Activated CD4-positive, CD25-positive, alpha-beta regulatory T cell treated with anti-CD3 and anti-CD28 coated beads, Interleukin-2, amount 50 U/mL, for 72 hours (primary cell): Measurements from ENCODE around the gene KPNA5.
"Not testable (repeated sequence)": the region's sequence is repeated elsewhere in the genome, so short reads cannot be mapped to it uniquely, and the experiment has no call there.

Source experiments
- DNase-seq: peaks from one replicate; pipeline ENCODE4 v3.0.0; 2021

The KPNA5 gene

DNA sequence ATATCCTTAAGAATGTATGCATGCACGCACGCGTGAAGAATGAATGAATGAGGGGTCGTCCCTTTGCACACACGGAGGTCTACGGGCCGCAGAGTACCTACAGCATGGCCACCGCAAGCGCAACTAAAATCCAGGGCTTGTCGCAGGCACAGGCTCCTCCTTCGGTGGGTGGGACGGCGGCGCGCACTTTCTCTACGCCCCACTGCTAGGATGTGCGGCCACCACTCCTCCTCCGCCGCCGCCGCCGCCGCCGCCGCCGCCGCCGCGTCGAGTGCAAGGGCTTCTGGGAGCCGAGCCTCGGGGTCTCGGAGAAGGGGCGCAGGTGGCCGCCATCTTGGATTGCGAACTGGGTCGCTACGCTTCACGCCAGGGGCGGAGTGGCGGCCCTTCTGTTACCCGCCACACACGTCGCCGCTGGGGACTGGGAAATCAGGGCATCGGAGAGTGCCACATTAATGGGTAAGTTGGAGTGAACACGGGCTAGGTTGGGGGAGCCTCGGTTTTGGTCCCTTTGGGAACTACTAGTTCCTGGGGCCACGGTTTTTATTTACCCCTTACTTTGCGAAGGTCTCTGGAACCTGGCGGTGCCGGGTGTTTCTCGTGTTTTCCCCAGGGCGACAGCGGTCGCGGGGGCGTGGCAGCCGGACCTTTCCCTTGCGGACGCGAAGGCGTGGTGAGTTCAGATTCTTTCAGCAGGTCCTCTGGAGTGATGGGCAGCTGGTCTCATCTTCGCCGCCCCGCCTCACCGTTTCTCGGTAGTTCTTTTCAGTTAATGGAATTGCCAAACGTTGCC lies at the start of gene KPNA5:
Gene KPNA5 (plus strand): TSS at position 332 of the 793 bp plus-strand sequence. CDS start 124 bp downstream, at position 456.
- DNase-seq: peak; percentile 87

DNA sequence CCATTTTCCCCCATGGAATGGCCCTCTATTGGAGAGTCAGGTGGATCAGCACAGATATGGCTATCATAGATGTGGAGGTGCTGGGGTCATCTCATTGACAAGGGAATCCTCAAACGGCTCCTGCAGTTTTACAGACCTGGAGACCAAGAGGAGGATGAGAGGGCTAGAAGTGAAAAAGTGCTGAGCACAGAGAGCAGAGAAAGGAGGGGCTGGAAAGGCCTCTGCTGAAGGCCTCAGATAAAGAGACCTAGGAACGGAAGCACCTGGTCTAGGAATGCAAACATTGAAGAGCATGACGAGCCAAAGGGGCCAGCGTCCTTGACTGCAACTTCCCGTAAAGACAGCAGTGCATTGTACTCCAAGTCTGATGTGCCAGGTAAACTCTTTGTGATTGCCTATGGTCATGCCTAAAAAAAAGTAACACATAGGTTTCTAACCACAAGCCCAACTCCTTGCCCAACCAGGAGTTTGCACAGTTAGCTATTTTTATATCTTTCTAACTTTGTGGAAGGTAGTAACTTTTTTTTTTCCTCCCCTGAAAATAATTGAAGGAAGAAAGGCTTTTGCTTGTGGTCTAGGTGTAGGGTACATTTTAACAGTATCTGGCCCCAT lies 49.5 kb upstream of the KPNA5 start:
- DNase-seq: no peak

DNA sequence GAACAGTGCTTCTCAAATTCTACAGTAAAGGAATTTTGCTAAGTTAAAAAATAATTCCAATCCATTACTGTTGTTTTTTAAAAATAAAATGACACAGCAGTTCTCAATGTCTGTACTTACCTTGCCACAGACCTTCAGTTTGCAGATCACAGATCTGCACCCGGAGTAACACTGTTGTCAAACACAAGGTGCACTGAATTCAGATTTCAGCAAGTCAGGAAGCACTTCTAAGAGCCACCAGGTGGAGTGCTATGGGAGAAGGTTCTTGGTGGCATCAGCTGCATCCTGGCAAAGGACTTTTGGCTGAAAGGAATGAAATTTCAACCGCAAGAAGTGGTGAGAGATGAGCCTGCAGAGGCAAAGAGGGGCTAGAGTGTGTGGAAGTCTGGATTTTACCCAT lies 47.3 kb upstream of the KPNA5 start:
- no peak for DNase-seq

DNA sequence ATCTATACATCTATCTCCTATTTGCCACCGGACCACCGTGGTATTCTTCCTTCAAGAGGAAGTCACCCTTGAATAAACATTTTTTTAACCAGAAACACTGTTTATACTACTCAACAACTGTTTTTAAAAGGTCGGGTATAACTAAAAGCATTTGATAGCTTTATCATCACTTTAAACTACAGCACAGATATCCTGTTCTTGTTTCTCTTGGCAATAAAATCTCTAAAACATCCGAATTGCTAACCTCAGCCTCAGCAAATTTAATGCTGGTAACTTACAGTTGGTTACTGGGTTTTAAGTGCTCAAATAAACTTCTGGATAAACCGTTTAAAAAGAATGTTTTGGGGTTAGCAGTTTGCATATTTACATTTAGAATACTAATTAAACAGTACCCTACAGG lies 32.9 kb upstream of the KPNA5 start:
- no peak for DNase-seq

DNA sequence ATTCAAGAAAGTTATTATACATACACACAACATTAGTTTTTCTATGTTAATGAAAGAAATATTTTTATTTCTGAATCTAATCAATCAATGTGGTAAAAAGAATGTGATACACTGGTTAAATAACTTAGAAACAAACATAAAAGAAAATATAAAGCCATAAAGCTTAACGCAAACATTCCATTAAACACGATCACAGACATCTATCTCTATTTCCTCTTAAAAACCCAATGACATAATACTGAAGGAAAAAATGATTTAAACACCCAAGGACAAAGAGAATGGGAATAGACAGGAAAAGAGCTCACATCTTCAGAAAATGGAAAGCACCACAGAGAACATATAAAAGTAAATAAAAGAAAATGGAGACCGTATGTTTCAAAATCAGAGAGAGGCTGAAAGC lies 31.9 kb upstream of the KPNA5 start:
- no peak for DNase-seq

DNA sequence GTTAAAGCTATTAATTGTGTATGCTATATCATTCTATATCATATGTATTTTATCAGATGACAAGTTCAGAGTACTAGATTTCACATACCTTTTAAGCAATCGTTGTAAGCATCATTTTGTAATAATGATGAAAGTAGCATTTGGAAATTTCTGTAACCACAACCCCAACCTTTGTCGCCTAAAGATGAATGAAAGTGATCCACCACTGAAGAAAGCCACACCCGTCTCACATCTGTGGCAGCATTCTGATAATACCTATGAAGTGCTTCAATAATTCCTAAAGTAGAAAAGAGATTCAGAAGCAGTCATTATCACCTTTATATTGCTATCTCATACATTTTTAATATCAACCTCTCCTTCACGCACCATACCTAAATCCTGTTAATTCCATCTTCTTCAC lies 29.1 kb upstream of the KPNA5 start:
- no peak for DNase-seq

DNA sequence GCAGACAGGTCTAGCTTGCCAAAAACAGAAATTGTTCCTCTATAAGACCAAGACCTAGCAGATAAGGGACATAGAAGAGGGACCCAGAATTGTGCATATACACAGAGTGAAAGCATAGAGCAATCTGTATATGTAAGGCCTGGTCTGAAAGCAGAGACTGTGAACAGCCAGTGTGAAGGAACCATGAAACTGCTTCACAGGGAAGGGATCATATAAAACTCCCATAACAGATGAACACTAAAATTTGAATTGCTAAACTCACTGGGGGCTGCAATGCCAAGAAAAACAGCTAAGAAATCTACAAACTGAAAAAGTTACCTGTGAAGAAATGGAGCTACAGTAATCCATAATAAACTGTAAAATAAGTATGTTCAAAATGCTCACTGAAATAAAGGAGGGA lies 19.4 kb upstream of the KPNA5 start:
- DNase-seq: no peak

DNA sequence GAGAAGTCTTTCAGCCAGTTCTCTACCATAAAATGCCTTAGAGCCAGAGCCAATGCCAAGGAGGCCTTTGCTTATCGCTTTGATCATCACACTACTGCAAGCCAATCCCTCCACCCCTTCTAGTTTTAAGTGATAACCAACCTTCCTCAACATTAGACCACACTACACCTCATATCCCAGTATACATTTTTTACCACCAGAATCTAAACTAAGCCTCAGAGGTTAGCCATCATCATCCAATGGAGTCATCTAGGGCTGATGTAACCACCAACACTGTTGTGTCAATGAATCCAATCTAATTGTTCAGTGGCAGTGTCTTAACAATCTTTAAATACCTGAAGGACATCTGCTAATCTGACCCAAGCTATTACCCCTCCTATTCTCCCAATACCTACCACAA lies 18.8 kb upstream of the KPNA5 start:
- no peak for DNase-seq

DNA sequence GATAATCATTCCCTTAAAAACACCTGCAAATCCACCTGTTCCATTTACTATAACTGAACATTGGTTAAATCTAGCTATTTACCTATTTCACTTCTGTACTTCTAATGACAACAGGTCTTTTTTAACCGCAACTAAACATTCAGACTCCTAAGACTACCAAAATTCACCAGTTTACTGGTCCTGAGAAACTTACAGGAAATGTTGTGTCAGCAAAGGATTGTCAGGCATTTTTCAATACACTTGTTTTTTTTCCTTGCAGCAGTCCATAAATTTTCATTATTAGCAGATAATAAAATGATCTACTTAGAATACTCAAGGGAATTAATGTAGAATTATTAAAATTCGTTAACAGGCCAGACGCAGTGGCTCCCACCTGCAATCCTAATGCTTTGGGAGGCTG lies 17.7 kb upstream of the KPNA5 start:
- DNase-seq: no peak

DNA sequence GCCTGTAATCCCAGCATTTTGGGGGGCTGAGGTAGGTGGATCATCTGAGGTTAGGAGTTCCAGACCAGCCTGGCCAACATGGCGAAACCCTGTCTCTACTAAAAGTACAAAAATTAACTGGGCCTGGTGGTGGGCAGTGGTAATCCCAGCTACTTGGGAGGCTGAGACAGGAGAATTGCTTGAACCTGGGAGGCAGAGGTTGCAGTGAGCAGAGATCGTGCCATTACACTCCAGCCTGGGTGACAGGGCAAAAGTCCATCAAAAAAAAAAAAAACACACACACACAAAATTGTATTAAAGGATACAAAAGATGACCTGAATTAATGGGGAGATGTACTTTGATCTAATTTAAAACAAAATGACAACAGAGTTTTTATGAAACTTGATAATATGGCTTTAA lies 16.8 kb upstream of the KPNA5 start:
- not testable (repeated sequence) for DNase-seq

DNA sequence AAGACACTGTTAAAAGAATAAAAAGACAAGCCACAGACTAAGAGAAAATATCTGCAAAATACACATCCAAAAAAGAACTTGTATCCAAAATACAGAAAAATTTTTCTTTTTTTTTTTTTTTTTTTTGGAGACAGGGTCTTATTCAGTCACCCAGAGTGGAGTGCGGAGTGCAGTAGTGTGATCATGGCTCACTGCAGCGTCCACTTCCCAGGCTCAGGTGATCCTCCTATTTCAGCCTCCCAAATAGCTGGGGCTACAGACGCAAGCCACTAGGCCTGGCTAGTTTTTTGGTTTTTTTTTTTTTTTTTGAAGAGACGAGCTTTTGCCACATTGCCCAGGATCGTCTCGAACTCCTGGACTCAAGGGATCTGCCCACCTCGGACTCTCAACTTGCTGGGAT lies 15.5 kb upstream of the KPNA5 start:
- DNase-seq: no peak

DNA sequence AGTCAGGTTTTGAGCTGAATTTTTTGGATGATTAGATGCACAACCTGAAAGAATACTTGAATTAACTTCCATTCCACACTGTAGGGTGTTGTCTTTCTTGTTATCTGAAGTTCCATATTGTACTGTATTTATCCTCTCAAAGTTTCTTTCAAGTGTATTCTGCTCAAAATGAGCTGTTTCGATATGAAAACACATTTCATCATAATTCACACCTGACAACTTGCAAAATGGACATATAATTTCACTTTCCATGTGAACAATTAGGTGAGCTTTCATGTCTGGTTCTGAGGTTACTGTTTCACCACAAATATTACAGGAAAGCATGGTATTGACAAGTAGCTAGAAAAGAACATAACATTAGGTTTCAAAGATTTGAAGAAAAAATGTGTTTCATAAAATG lies 14.1 kb upstream of the KPNA5 start:
- no peak for DNase-seq

DNA sequence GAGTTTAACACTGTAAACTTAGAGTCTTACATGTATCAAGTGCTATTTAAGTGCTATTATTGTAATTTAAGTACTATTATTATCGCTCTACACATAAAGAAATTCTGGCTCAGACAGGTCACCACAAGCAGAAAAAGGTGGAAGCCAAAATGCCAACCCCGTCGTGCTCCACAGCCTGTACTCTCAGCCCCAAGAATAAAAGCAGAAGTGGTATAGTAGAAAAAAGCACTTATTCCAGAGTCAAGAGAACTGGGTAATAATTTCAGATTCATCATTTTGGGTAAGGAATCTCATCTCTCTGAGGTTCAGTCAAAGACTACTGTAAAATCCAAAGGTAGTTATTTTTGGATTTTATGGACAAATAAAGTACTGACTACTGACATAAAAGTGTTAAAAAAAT lies 13.4 kb upstream of the KPNA5 start:
- no peak for DNase-seq

DNA sequence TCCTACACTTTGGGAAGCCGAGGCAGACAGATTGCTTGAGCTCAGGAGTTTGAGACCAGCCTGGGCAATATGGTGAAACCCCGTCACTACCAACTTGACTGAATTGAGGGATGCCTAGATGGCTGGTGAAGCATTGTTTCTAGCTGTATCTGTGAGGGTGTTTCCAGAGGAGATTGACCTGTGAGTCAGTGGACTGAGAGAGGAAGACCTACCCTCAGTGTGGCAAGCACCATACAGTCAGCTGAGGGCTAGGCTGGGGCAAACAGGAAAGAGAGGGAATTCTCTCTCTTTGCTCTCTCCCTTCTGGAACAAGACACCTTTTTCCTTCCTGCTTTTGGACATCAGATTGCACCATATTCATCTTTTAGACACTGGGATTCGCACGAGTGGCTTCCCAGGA lies 8.7 kb upstream of the KPNA5 start:
- DNase-seq: no peak

DNA sequence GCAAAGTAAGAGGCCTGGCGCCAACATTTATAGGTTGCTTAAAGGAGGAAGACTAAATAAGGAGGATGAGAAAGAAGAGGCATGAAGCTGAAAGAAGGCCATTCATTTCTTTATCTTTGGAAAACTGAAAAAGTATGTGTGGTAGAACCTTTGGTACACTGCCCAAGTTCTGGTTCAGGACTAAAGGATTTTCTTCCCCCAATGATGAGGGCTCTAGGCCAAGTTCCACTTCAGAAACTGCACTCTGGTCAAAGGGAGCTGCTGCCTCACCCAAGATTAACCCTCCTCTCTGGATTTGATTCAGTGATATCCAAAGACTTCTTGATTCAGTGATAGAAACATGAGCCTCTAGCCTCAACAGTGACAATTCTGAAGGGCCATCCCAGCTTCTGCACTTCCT lies 5.0 kb upstream of the KPNA5 start:
- no peak for DNase-seq

DNA sequence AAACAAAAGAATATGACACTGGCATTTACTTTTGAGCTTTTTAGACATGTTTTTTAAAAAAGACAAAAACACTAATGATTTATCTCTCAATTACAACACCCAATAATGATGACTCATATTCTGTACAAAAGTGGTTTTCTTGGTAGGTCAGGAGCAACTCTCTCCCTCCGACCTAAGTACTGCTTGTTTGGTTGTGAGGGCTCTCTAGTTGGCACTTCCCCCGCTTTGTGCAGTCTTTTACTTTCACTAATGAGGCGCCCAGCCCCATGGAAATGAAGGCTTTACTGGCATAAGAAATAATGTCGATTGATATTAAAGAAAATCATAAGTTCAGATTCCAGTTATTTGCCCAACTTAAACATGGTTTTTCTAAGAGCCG lies 1.3 kb downstream of the KPNA5 start:
- no peak for DNase-seq

DNA sequence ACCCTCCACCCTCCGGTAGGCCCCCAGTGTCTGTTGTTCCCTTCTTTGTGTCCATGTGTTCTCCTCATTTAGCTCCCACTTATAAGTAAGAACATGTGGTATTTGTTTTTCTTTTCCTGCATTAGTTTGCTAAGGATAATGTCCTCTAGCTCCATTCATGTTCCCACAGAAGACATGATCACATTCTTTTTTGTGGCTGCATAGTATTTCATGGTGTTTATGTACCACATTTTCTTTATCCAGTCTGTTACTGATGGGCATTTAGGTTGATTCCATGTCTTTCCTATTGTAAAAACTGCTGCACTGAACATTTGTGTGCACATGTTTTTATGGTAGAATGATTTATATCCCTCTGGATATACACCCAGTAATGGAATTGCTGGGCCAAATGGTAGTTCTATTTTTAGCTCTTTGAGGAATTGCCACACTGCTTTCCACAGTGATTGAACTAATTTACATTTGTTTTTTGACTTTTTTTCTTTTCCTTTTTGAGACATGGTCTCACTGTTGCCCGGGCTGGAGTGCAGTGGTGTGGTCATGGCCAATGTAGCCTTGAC lies 4.5 kb downstream of the KPNA5 start:
- no peak for DNase-seq

DNA sequence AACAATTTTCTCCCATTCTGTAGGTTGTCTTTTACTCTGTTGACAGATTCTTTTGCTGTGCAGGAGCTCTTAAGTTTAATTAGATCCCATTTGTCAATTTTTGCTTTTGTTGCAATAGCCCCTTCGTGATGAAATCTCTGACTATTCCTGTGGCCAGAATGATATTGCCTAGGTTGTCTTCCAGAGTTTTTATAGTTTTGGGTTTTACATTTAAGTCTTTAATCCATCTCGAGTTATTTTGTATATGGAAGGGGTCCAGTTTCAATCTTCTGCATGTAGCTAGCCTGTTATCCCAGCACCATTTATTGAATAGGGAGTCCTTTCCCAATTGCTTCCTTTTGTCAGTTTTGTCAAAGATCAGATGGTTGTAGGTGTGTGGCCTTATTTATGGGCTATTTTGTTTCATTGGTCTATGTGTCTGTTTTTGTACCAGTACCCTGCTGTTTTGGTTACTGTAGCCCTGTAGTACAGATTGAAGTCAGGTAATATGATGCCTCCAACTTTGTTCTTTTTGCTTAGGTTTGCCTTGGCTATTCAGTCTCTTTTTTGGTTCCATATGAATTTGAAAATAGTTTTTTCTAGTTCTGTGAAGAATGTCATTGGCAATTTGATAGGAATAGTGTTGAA lies 5.6 kb downstream of the KPNA5 start:
- DNase-seq: not testable (repeated sequence)

DNA sequence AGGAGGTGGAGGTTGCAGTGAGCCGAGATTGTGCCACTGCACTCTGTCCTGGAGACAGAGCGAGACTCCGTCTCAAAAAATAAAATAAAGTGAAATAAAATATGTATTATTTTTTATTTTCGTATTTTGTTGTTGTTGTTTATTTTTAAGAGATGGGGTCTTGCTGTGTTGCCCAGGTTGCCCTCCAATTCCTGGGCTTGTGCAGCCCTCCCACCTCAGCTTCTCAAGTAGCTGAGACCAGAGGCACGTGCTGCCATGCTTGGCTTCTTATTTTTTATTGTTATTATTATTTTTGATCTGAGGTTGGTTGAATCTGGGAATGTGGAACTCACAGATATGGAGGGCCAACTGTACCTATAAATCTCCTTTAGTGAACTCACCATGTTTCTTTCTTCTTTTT lies 10.1 kb downstream of the KPNA5 start:
- no peak for DNase-seq

DNA sequence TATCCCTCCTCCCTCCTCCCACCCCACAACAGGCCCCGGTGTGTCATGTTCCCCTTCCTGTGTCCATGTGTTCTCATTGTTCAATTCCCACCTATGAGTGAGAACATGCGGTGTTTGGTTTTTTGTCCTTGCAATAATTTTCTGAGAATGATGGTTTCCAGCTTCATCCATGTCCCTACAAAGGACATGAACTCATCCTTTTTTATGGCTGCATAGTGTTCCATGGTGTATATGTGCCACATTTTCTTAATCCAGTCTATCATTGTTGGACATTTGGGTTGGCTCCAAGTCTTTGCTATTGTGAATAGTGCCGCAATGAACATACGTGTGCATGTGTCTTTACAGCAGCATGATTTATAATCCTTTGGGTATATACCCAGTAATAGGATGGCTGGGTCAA lies 11.9 kb downstream of the KPNA5 start:
- DNase-seq: not testable (repeated sequence)

DNA sequence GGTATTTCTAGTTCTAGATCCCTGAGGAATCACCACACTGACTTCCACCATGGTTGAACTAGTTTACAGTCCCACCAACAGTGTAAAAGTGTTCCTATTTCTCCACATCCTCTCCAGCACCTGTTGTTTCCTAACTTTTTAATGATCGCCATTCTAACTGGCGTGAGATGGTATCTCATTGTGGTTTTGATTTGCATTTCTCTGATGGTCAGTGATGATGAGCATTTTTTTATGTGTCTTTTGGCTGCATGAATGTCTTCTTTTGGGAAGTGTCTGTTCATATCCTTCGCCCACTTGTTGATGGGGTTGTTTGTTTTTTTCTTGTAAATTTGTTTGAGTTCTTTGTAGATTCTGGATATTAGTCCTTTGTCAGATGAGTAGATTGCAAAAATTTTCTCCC lies 12.3 kb downstream of the KPNA5 start:
- not testable (repeated sequence) for DNase-seq

DNA sequence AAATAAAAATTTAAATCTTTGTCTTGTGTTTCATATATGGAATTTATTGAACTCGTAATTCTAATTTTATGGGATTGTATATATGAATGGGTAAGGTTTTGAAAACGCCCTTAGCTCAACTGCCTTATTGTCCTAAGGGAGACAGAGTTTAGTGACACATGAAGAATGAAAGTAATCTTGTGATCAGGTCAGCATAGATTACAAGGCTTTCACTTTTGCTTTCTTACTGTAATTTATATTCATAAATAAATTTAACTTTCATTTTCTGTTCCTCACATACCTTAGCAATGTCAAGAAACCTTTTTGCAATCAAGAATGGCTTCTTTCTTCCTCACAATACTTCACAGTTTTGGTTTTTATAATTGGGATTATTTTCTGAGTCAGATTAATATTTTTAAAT lies 14.4 kb downstream of the KPNA5 start:
- no peak for DNase-seq

DNA sequence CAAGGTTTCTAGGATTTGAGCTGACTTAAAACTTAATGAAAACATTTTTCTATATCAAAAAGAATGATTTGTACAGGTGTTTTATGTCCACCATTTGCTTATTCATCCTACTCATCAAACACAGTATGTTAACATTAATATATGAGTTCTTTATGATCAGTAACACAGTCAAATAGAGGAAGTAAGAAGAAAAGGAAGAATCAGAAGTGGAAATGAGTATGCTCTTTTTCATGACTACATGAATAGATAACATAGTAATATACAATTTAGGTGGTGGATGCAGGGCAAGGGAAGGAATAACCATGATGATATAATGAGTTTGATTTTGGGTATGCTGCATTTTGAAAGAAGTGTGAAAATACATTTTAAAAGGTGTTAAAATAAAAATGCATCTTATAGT lies 16.5 kb downstream of the KPNA5 start:
- DNase-seq: no peak

DNA sequence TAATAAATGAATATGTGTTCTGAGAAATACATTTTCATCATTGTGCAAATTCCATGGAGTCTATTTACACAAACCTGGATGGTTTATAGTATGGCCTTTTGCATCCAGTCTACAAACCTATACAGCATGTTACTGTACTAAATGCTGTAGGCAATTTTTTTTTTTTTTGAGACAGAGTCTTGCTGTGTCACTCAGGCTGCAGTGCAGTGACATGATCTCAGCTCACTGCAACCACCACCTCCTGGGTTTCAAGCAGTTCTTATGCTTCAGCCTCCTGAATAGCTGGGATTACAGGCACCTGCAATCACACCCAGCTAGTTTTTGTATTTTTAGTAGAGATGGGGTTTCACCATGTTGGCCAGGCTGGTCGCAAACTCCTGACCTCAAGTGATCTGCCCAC lies 22.9 kb downstream of the KPNA5 start:
- not testable (repeated sequence) for DNase-seq
